Measurements from ENCODE around the gene ZNRF2. TPM values are rescaled to one million over a fixed set of nuclear protein-coding genes. Genes with fewer than 3 reads are reported as not detected.

Gene ZNRF2
- total and polyA plus RNA-seq, 2 of the 13 experiments (the other 11 are each of a cell fraction or from before 2014, with no cell fraction given): 3.5 to 7.7 TPM

DNA sequence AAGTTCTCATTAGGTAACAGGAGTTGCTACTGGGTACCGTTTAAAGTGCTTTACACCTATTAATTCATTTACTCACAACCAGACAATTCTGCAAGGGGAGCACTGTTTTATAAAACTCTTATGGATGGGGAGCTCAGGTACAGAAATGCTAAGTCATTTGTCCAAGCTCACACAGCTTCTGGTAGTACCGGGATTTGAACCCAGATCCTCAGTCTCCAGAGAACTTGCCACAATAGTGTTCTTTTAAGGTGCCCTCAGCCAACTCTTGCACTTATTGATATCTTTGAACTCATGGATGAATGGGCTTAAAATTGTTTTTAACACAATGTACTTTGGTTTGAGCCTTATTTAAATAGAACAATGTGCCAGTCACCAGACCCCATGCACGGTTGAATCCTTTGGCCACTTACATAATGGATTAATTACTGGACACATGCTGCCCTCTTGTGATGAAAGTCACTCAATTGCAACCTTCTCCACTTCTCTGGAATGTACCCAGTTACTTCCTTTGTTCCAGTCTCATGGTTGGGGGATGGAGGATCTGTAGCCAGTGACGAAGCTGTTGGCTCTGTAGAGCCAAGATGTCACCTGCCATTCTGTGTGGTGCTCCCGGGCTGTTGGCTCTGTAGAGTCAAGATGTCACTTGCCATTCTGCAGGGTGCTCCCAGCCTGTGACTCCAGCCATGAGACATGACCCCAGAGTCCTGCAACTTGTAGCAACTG lies 128.5 kb downstream of the ZNRF2 start (continued):
- TF ChIP-seq, protein P1, sequence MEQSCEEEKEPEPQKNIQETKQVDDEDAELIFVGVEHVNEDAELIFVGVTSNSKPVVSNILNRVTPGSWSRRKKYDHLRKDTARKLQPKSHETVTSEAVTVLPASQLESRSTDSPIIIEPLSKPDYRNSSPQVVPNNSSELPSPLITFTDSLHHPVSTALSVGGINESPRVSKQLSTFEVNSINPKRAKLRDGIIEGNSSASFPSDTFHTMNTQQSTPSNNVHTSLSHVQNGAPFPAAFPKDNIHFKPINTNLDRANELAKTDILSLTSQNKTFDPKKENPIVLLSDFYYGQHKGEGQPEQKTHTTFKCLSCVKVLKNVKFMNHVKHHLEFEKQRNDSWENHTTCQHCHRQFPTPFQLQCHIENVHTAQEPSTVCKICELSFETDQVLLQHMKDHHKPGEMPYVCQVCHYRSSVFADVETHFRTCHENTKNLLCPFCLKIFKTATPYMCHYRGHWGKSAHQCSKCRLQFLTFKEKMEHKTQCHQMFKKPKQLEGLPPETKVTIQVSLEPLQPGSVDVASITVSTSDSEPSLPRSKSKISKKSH (CRISPR knock-in tag; IDR thresholded peaks at IDR 0.05; ENCODE audit: borderline replicate concordance): no peak
- TF ChIP-seq ZNF737 (CRISPR knock-in tag; IDR thresholded peaks at IDR 0.05; ENCODE audit: borderline replicate concordance) (no peak), HOXA9 (CRISPR knock-in tag; IDR thresholded peaks at IDR 0.05; ENCODE audit: borderline replicate concordance) (no peak), SMC3 (IDR thresholded peaks at IDR 0.05; ENCODE audit: low read length) (peak; percentile 93), PCBP2 (optimal IDR thresholded peaks at IDR 0.05; ENCODE audit: low read depth, low read length, poor library complexity, severe bottlenecking) (no peak), ZKSCAN8 (CRISPR knock-in tag; IDR thresholded peaks at IDR 0.05; ENCODE audit: borderline replicate concordance) (no peak), RELA (CRISPR knock-in tag; IDR thresholded peaks at IDR 0.05) (no peak), ZNF550 (CRISPR knock-in tag; IDR thresholded peaks at IDR 0.05; ENCODE audit: borderline replicate concordance) (no peak), TEAD3 (CRISPR knock-in tag; optimal IDR thresholded peaks at IDR 0.05; ENCODE audit: borderline replicate concordance) (peak; percentile 91), ZNF33B (CRISPR knock-in tag; IDR thresholded peaks at IDR 0.05) (no peak), NFIC (IDR thresholded peaks at IDR 0.05; ENCODE audit: low read length) (no peak), ZMYM3 (CRISPR knock-in tag; IDR thresholded peaks at IDR 0.05) (no peak), FOXP1 (IDR thresholded peaks at IDR 0.05) (no peak), FOXP1 (CRISPR knock-in tag; IDR thresholded peaks at IDR 0.05) (no peak), ZNF12 (CRISPR knock-in tag; IDR thresholded peaks at IDR 0.05) (no peak), ATAD3A (CRISPR knock-in tag; IDR thresholded peaks at IDR 0.05) (no peak), ZNF839 (CRISPR knock-in tag; IDR thresholded peaks at IDR 0.05; ENCODE audit: borderline replicate concordance) (no peak), ATF7-NPFF (CRISPR knock-in tag; IDR thresholded peaks at IDR 0.05; ENCODE audit: low read depth) (no peak)
- TF ChIP-seq, protein P2, sequence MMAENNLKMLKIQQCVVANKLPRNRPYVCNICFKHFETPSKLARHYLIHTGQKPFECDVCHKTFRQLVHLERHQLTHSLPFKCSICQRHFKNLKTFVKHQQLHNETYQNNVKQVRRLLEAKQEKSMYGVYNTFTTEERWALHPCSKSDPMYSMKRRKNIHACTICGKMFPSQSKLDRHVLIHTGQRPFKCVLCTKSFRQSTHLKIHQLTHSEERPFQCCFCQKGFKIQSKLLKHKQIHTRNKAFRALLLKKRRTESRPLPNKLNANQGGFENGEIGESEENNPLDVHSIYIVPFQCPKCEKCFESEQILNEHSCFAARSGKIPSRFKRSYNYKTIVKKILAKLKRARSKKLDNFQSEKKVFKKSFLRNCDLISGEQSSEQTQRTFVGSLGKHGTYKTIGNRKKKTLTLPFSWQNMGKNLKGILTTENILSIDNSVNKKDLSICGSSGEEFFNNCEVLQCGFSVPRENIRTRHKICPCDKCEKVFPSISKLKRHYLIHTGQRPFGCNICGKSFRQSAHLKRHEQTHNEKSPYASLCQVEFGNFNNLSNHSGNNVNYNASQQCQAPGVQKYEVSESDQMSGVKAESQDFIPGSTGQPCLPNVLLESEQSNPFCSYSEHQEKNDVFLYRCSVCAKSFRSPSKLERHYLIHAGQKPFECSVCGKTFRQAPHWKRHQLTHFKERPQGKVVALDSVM (CRISPR knock-in tag; IDR thresholded peaks at IDR 0.05): no peak
- TF ChIP-seq, protein P3, sequence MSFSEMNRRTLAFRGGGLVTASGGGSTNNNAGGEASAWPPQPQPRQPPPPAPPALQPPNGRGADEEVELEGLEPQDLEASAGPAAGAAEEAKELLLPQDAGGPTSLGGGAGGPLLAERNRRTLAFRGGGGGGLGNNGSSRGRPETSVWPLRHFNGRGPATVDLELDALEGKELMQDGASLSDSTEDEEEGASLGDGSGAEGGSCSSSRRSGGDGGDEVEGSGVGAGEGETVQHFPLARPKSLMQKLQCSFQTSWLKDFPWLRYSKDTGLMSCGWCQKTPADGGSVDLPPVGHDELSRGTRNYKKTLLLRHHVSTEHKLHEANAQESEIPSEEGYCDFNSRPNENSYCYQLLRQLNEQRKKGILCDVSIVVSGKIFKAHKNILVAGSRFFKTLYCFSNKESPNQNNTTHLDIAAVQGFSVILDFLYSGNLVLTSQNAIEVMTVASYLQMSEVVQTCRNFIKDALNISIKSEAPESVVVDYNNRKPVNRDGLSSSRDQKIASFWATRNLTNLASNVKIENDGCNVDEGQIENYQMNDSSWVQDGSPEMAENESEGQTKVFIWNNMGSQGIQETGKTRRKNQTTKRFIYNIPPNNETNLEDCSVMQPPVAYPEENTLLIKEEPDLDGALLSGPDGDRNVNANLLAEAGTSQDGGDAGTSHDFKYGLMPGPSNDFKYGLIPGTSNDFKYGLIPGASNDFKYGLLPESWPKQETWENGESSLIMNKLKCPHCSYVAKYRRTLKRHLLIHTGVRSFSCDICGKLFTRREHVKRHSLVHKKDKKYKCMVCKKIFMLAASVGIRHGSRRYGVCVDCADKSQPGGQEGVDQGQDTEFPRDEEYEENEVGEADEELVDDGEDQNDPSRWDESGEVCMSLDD (CRISPR knock-in tag; IDR thresholded peaks at IDR 0.05; ENCODE audit: borderline replicate concordance): no peak
- TF ChIP-seq, protein P4, sequence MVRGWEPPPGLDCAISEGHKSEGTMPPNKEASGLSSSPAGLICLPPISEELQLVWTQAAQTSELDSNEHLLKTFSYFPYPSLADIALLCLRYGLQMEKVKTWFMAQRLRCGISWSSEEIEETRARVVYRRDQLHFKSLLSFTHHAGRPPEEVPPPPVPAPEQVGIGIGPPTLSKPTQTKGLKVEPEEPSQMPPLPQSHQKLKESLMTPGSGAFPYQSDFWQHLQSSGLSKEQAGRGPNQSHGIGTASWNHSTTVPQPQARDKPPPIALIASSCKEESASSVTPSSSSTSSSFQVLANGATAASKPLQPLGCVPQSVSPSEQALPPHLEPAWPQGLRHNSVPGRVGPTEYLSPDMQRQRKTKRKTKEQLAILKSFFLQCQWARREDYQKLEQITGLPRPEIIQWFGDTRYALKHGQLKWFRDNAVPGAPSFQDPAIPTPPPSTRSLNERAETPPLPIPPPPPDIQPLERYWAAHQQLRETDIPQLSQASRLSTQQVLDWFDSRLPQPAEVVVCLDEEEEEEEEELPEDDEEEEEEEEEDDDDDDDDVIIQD (CRISPR knock-in tag; IDR thresholded peaks at IDR 0.05; ENCODE audit: low read depth): no peak
- TF ChIP-seq, protein P5, sequence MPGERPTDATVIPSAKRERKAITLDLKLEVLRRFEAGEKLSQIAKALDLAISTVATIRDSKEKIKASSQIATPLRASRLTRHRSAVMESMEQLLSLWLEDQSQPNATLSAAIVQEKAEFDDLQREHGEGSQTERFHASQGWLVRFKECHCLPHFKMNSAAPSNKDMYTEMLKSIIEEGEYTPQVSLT (CRISPR knock-in tag; IDR thresholded peaks at IDR 0.05; ENCODE audit: borderline replicate concordance, low read depth): no peak

All from HepG2 (cell line).